ENCODE results near the gene PATE2.

Gene PATE2

DNA sequence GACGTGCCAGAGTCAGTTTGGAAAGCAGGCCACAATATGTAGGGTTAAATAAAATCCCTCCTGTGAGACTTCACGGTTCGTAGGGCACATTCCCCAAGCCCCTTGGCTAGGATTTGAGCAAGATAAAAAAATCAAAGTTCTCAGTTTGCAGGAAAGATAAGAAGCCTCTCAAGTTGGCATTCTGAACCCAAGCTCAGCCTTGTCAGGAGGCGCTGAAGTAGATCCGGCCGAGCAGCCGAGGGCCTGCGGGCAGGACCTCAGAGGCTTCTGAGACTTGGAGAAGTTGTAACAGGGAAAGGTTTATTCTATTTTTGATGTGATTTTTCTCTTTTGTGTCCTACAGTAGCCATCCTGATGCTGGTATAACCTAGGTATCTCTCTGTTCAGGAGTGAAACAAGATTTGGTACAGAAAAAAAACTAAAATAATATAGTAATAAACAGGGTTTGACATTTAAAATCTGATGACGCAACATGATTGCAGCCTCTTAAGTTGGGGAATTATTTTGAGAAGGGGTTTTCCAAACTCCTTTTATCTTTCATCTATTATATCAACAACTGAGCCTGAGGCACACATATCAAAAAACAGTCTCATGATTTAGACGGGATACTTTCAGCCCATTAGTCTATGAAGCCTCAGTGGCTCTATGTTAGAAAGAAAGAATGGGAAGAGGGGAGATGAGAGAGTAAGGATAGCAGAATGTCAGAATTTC is 10.1 kb downstream of the PATE2 start:
- Histone ChIP-seq H3K9me3 (ENCODE audit: control insufficient read depth, insufficient read depth, low read length) (no peaks in the 10 kb centered on the region), H3K27ac (ENCODE audit: low read depth, low read length) (no peak overlapping the region), H3K4me2 (ENCODE audit: low read length) (no peak overlapping the region), H3K4me1 (ENCODE audit: control insufficient read depth, low read length) (no peaks in the 10 kb centered on the region), H3K9me2 (replicated peaks; ENCODE audit: control insufficient read depth, low read length) (no peaks in the 10 kb centered on the region), H3K79me2 (ENCODE audit: control insufficient read depth, low read length) (no peaks in the 10 kb centered on the region), H3K4me3 (ENCODE audit: low read length) (no peak overlapping the region), H3K27me3 (ENCODE audit: control insufficient read depth, low read length) (peaks cover 7% of the 10 kb centered on the region; the same call in 1 of the 2 replicates), H3K36me3 (ENCODE audit: control insufficient read depth, low read length) (no peaks in the 10 kb centered on the region), H4K20me1 (ENCODE audit: control insufficient read depth, insufficient read depth, low read depth, low read length) (no peaks in the 10 kb centered on the region), H3F3A (ENCODE audit: control insufficient read depth, insufficient read depth) (no peaks in the 10 kb centered on the region)
- no peak for TF ChIP-seq EZH2phosphoT487 (IDR thresholded peaks at IDR 0.05; ENCODE audit: borderline replicate concordance, low read length)
- TF ChIP-seq, protein P1, sequence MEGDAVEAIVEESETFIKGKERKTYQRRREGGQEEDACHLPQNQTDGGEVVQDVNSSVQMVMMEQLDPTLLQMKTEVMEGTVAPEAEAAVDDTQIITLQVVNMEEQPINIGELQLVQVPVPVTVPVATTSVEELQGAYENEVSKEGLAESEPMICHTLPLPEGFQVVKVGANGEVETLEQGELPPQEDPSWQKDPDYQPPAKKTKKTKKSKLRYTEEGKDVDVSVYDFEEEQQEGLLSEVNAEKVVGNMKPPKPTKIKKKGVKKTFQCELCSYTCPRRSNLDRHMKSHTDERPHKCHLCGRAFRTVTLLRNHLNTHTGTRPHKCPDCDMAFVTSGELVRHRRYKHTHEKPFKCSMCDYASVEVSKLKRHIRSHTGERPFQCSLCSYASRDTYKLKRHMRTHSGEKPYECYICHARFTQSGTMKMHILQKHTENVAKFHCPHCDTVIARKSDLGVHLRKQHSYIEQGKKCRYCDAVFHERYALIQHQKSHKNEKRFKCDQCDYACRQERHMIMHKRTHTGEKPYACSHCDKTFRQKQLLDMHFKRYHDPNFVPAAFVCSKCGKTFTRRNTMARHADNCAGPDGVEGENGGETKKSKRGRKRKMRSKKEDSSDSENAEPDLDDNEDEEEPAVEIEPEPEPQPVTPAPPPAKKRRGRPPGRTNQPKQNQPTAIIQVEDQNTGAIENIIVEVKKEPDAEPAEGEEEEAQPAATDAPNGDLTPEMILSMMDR (IDR thresholded peaks at IDR 0.05; ENCODE audit: low read depth, low read length, poor library complexity, severe bottlenecking) = no peak

GRCh38 chr11:125766251-125766650 is 12.4 kb downstream of the PATE2 start:
- no peak overlapping the region for H3K4me3 ChIP-seq (ENCODE audit: low read length)
- no peaks in the 10 kb centered on the region for H3K79me2 ChIP-seq (ENCODE audit: control insufficient read depth, low read length)
- H3K4me1 ChIP-seq (ENCODE audit: control insufficient read depth, low read length) = no peaks in the 10 kb centered on the region
- no peaks in the 10 kb centered on the region for H3F3A ChIP-seq (ENCODE audit: control insufficient read depth, insufficient read depth)
- no peaks in the 10 kb centered on the region for H3K9me2 ChIP-seq (replicated peaks; ENCODE audit: control insufficient read depth, low read length)
- no peak overlapping the region for H3K27ac ChIP-seq (ENCODE audit: low read depth, low read length)
- TF ChIP-seq, protein P1 (IDR thresholded peaks at IDR 0.05; ENCODE audit: low read depth, low read length, poor library complexity, severe bottlenecking) = no peak
- TF ChIP-seq EZH2phosphoT487 (IDR thresholded peaks at IDR 0.05; ENCODE audit: borderline replicate concordance, low read length) = no peak
- H3K36me3 ChIP-seq (ENCODE audit: control insufficient read depth, low read length) = no peaks in the 10 kb centered on the region
- no peaks in the 10 kb centered on the region for H3K9me3 ChIP-seq (ENCODE audit: control insufficient read depth, insufficient read depth, low read length)
- H3K4me2 ChIP-seq (ENCODE audit: low read length) = no peak overlapping the region
- H3K27me3 ChIP-seq (ENCODE audit: control insufficient read depth, low read length) = peaks cover 7% of the 10 kb centered on the region; the same call in 1 of the 2 replicates
- H4K20me1 ChIP-seq (ENCODE audit: control insufficient read depth, insufficient read depth, low read depth, low read length) = no peaks in the 10 kb centered on the region

- Histone ChIP-seq H3K4me3 (ENCODE audit: low read length) (no peak overlapping the region), H3K27ac (ENCODE audit: low read depth, low read length) (no peak overlapping the region), H3K4me2 (ENCODE audit: low read length) (no peak overlapping the region), H3K27me3 (ENCODE audit: control insufficient read depth, low read length) (peaks cover 7% of the 10 kb centered on the region; the same call in 1 of the 2 replicates), H3K9me2 (replicated peaks; ENCODE audit: control insufficient read depth, low read length) (no peaks in the 10 kb centered on the region), H3K36me3 (ENCODE audit: control insufficient read depth, low read length) (no peaks in the 10 kb centered on the region), H3F3A (ENCODE audit: control insufficient read depth, insufficient read depth) (no peaks in the 10 kb centered on the region), H3K9me3 (ENCODE audit: control insufficient read depth, insufficient read depth, low read length) (no peaks in the 10 kb centered on the region), H4K20me1 (ENCODE audit: control insufficient read depth, insufficient read depth, low read depth, low read length) (no peaks in the 10 kb centered on the region), H3K4me1 (ENCODE audit: control insufficient read depth, low read length) (no peaks in the 10 kb centered on the region), H3K79me2 (ENCODE audit: control insufficient read depth, low read length) (no peaks in the 10 kb centered on the region)
- TF ChIP-seq, protein P1 (IDR thresholded peaks at IDR 0.05; ENCODE audit: low read depth, low read length, poor library complexity, severe bottlenecking) = no peak
- TF ChIP-seq EZH2phosphoT487 (IDR thresholded peaks at IDR 0.05; ENCODE audit: borderline replicate concordance, low read length) = no peak
Observed at GRCh38 chr11:125763483-125763882, 15.1 kb downstream of the PATE2 start.

Measured in DOHH2 (cell line).